Measurements from ENCODE around the gene CEP41. TPM values are rescaled to one million over a fixed set of nuclear protein-coding genes. Genes with fewer than 3 reads are reported as not detected.
A peak's percentile ranks its signal among the peaks of the same experiment; 100 is the strongest.

CEP41 gene
- total RNA-seq, 1 donor: 9.8 TPM

- Histone ChIP-seq H3K27ac (ENCODE audit: low read depth, low read length) (peak overlapping the region; percentile 67), H3K4me3 (ENCODE audit: insufficient read depth, low read length) (no peak overlapping the region), H3K4me1 (ENCODE audit: insufficient read depth, low read length) (peaks cover 29% of the 10 kb centered on the region), H3K9me3 (ENCODE audit: low read depth, low read length) (peaks cover 6% of the 10 kb centered on the region), H4K20me1 (ENCODE audit: insufficient read depth, low read length) (no peaks in the 10 kb centered on the region), H3K4me2 (ENCODE audit: insufficient read depth, low read length) (peak overlapping the region; percentile 12), H2AFZ (ENCODE audit: low read length) (no peak overlapping the region), H3K79me2 (ENCODE audit: insufficient read depth, low read length) (no peaks in the 10 kb centered on the region), H3K27me3 (ENCODE audit: insufficient read depth, low read length) (no peaks in the 10 kb centered on the region), H3K36me3 (ENCODE audit: insufficient read depth, low read length) (no peaks in the 10 kb centered on the region)
- no peak for TF ChIP-seq CTCF (IDR thresholded peaks at IDR 0.05; ENCODE audit: extremely low read depth, low read depth, low read length)
- peak; percentile 94 for DNase-seq (ENCODE audit: insufficient read length, low spot score, missing footprints)
Measured at GRCh38 chr7:130363026-130363847, 77.6 kb downstream of the CEP41 start.

- no peak for TF ChIP-seq CTCF (IDR thresholded peaks at IDR 0.05; ENCODE audit: extremely low read depth, low read depth, low read length)
- no peak overlapping the region for H3K27ac ChIP-seq (ENCODE audit: low read depth, low read length)
- H3K4me2 ChIP-seq (ENCODE audit: insufficient read depth, low read length): no peak overlapping the region
Measured at GRCh38 chr7:130362251-130362816, 78.5 kb downstream of the CEP41 start.

GRCh38 chr7:130361681-130362080 is 79.1 kb downstream of the CEP41 start:
- TF ChIP-seq CTCF (IDR thresholded peaks at IDR 0.05; ENCODE audit: extremely low read depth, low read depth, low read length): no peak
- no peaks in the 10 kb centered on the region for H3K27me3 ChIP-seq (ENCODE audit: insufficient read depth, low read length)
- no peaks in the 10 kb centered on the region for H4K20me1 ChIP-seq (ENCODE audit: insufficient read depth, low read length)
- no peak for DNase-seq (ENCODE audit: insufficient read length, low spot score, missing footprints)
- H3K9me3 ChIP-seq (ENCODE audit: low read depth, low read length): peaks cover 6% of the 10 kb centered on the region
- H3K4me3 ChIP-seq (ENCODE audit: insufficient read depth, low read length): no peak overlapping the region
- no peak overlapping the region for H3K4me2 ChIP-seq (ENCODE audit: insufficient read depth, low read length)
- no peaks in the 10 kb centered on the region for H3K79me2 ChIP-seq (ENCODE audit: insufficient read depth, low read length)
- no peaks in the 10 kb centered on the region for H3K36me3 ChIP-seq (ENCODE audit: insufficient read depth, low read length)
- H3K27ac ChIP-seq (ENCODE audit: low read depth, low read length): no peak overlapping the region
- H2AFZ ChIP-seq (ENCODE audit: low read length): no peak overlapping the region
- peaks cover 34% of the 10 kb centered on the region for H3K4me1 ChIP-seq (ENCODE audit: insufficient read depth, low read length)

More at GRCh38 chr7:130362251-130362816, 78.5 kb downstream of the CEP41 start:
- Histone ChIP-seq H2AFZ (ENCODE audit: low read length) (no peak overlapping the region), H3K27me3 (ENCODE audit: insufficient read depth, low read length) (no peaks in the 10 kb centered on the region), H3K4me1 (ENCODE audit: insufficient read depth, low read length) (peaks cover 32% of the 10 kb centered on the region), H3K9me3 (ENCODE audit: low read depth, low read length) (peaks cover 6% of the 10 kb centered on the region), H3K36me3 (ENCODE audit: insufficient read depth, low read length) (no peaks in the 10 kb centered on the region), H3K79me2 (ENCODE audit: insufficient read depth, low read length) (no peaks in the 10 kb centered on the region), H3K4me3 (ENCODE audit: insufficient read depth, low read length) (no peak overlapping the region), H4K20me1 (ENCODE audit: insufficient read depth, low read length) (no peaks in the 10 kb centered on the region)
- no peak for DNase-seq (ENCODE audit: insufficient read length, low spot score, missing footprints)

- Histone ChIP-seq H3K27ac (ENCODE audit: low read depth, low read length) (no peak overlapping the region), H3K36me3 (ENCODE audit: insufficient read depth, low read length) (no peaks in the 10 kb centered on the region), H3K79me2 (ENCODE audit: insufficient read depth, low read length) (no peaks in the 10 kb centered on the region), H2AFZ (ENCODE audit: low read length) (no peak overlapping the region), H3K4me3 (ENCODE audit: insufficient read depth, low read length) (no peak overlapping the region), H3K9me3 (ENCODE audit: low read depth, low read length) (peaks cover 6% of the 10 kb centered on the region), H3K4me2 (ENCODE audit: insufficient read depth, low read length) (no peak overlapping the region), H3K27me3 (ENCODE audit: insufficient read depth, low read length) (no peaks in the 10 kb centered on the region), H3K4me1 (ENCODE audit: insufficient read depth, low read length) (peaks cover 34% of the 10 kb centered on the region), H4K20me1 (ENCODE audit: insufficient read depth, low read length) (no peaks in the 10 kb centered on the region)
- no peak for DNase-seq (ENCODE audit: insufficient read length, low spot score, missing footprints)
- no peak for TF ChIP-seq CTCF (IDR thresholded peaks at IDR 0.05; ENCODE audit: extremely low read depth, low read depth, low read length)
Measured at GRCh38 chr7:130360518-130360917, 80.3 kb downstream of the CEP41 start.
